HG03460 (cell line): ENCODE measurements around the gene SCIMP.
"Not testable (repeated sequence)": the region's sequence is repeated elsewhere in the genome, so short reads cannot be mapped to it uniquely, and the experiment has no call there.

Experiments
- ATAC-seq: cut with Tn5 transposase; IDR thresholded peaks from one replicate; pipeline ENCODE4 v1.9.1; 2021; ENCODE audit not compliant: unreplicated experiment

SCIMP gene

GRCh38 chr17:5234645-5235576 lies at the start of gene SCIMP:
Gene SCIMP (minus strand): TSS chr17:5234860. CDS start chr17:5234755, 105 bp downstream.
- ATAC-seq = peak; percentile 66

GRCh38 chr17:5283571-5284315 lies 49.1 kb upstream of the SCIMP start:
- no peak for ATAC-seq

- ATAC-seq = no peak
Measured at GRCh38 chr17:5282642-5283217, 48.1 kb upstream of the SCIMP start.

GRCh38 chr17:5281814-5282641 lies 47.4 kb upstream of the SCIMP start, which contains the start of gene RABEP1:
Gene RABEP1 (plus strand): TSS chr17:5282284. CDS start chr17:5282487, 203 bp downstream.
- ATAC-seq = no peak

- no peak for ATAC-seq
Measured at GRCh38 chr17:5272322-5272721, 37.7 kb upstream of the SCIMP start.

GRCh38 chr17:5269241-5269960 lies 34.7 kb upstream of the SCIMP start:
- ATAC-seq = no peak

GRCh38 chr17:5264893-5265292 lies 30.2 kb upstream of the SCIMP start:
- ATAC-seq = no peak

GRCh38 chr17:5263441-5263840 lies 28.8 kb upstream of the SCIMP start:
- ATAC-seq = no peak

GRCh38 chr17:5262416-5262991 lies 27.8 kb upstream of the SCIMP start:
- ATAC-seq = no peak

GRCh38 chr17:5260542-5260941 lies 25.9 kb upstream of the SCIMP start:
- no peak for ATAC-seq

- no peak for ATAC-seq
Measured at GRCh38 chr17:5257124-5257523, 22.5 kb upstream of the SCIMP start.

GRCh38 chr17:5254903-5255521 lies 20.4 kb upstream of the SCIMP start:
- ATAC-seq = no peak

GRCh38 chr17:5254414-5254813 lies 19.8 kb upstream of the SCIMP start:
- ATAC-seq = no peak

- ATAC-seq = no peak
Measured at GRCh38 chr17:5249615-5250014, 15.0 kb upstream of the SCIMP start.

- ATAC-seq = no peak
Measured at GRCh38 chr17:5248821-5249479, 14.3 kb upstream of the SCIMP start.

- ATAC-seq = no peak
Measured at GRCh38 chr17:5247621-5248020, 13.0 kb upstream of the SCIMP start.

- peak; percentile 44 for ATAC-seq
Measured at GRCh38 chr17:5241861-5242671, 7.4 kb upstream of the SCIMP start.

GRCh38 chr17:5239769-5240168 lies 5.1 kb upstream of the SCIMP start:
- ATAC-seq = not testable (repeated sequence)
